Loucy (cell line): Measurements from ENCODE around the gene SYAP1.
"Not testable (repeated sequence)": the region's sequence is repeated elsewhere in the genome, so short reads cannot be mapped to it uniquely, and the experiment has no call there.

Source experiments
- H2AFZ ChIP-seq: fragments of 200-600 bp; sonication (generic); 2 replicates; pipeline ENCODE4 v1.6.0; 2016; ENCODE audit warnings: antibody characterized with exemption, mild to moderate bottlenecking, low read length, moderate library complexity
- H3F3A ChIP-seq: fragments of 200-600 bp; 2 replicates; pipeline ENCODE4 v1.6.0; 2016; ENCODE audit warnings: antibody characterized with exemption, low read depth, mild to moderate bottlenecking
- H3K27me3 ChIP-seq: fragments of 200-600 bp; sonication (generic); 2 replicates; pipeline ENCODE4 v1.6.1; 2014; ENCODE audit warnings: low read length, mild to moderate bottlenecking; ENCODE audit not compliant: insufficient read depth, poor library complexity, severe bottlenecking
- H3K36me3 ChIP-seq: fragments of 200-600 bp; sonication (generic); 2 replicates; pipeline ENCODE4 v1.6.1; 2016; ENCODE audit warnings: low read length; ENCODE audit not compliant: insufficient read depth
- H3K4me1 ChIP-seq: fragments of 200-600 bp; sonication (generic); 2 replicates; pipeline ENCODE4 v1.5.1; 2014; ENCODE audit warnings: low read length, mild to moderate bottlenecking; ENCODE audit not compliant: insufficient read depth, poor library complexity, severe bottlenecking
- H3K4me2 ChIP-seq: fragments of 200-600 bp; sonication (generic); 2 replicates; pipeline ENCODE4 v1.6.0; 2014; ENCODE audit warnings: antibody characterized with exemption, low read length, low read depth, mild to moderate bottlenecking; ENCODE audit not compliant: poor library complexity, severe bottlenecking
- H3K4me3 ChIP-seq: fragments of 200-600 bp; sonication (generic); 2 replicates; pipeline ENCODE4 v1.5.1; 2014; ENCODE audit warnings: low read length, mild to moderate bottlenecking, mixed read lengths; ENCODE audit not compliant: poor library complexity, severe bottlenecking
- H3K79me2 ChIP-seq: fragments of 200-600 bp; sonication (generic); 2 replicates; pipeline ENCODE4 v1.6.1; 2014; ENCODE audit warnings: low read length; ENCODE audit not compliant: insufficient read depth
- H3K9ac ChIP-seq: fragments of 200-600 bp; sonication (generic); 2 replicates; pipeline ENCODE4 v1.6.0; 2014; ENCODE audit warnings: mild to moderate bottlenecking, low read depth, low read length, moderate library complexity; ENCODE audit not compliant: poor library complexity, severe bottlenecking
- H3K9me2 ChIP-seq: fragments of 200-600 bp; sonication (generic); replicated peaks from 2 replicates; pipeline ENCODE4 v1.6.1; 2016; ENCODE audit warnings: low read depth, low read length, mixed read lengths
- H3K9me3 ChIP-seq: fragments of 200-600 bp; sonication (generic); 2 replicates; pipeline ENCODE4 v1.6.1; 2014; ENCODE audit warnings: mild to moderate bottlenecking, antibody characterized with exemption, low read length, low read depth; ENCODE audit not compliant: insufficient read depth
- H4K20me1 ChIP-seq: fragments of 200-600 bp; sonication (generic); 2 replicates; pipeline ENCODE4 v1.6.0; 2014; ENCODE audit warnings: antibody characterized with exemption, low read length, mild to moderate bottlenecking; ENCODE audit not compliant: insufficient read depth, poor library complexity, severe bottlenecking
- EZH2phosphoT487 ChIP-seq: fragments of 200-600 bp; IDR thresholded peaks from 2 replicates; pipeline ENCODE4 v1.6.1; 2018; ENCODE audit warnings: antibody characterized with exemption, mild to moderate bottlenecking, moderate library complexity, borderline replicate concordance
- TF ChIP-seq, protein P1 (sequence below): fragments of 200-600 bp; sonication (generic); conservative IDR thresholded peaks from 2 replicates; pipeline ENCODE4 v1.5.1; 2014; ENCODE audit warnings: mild to moderate bottlenecking, antibody characterized with exemption, low read length

SYAP1 gene

DNA sequence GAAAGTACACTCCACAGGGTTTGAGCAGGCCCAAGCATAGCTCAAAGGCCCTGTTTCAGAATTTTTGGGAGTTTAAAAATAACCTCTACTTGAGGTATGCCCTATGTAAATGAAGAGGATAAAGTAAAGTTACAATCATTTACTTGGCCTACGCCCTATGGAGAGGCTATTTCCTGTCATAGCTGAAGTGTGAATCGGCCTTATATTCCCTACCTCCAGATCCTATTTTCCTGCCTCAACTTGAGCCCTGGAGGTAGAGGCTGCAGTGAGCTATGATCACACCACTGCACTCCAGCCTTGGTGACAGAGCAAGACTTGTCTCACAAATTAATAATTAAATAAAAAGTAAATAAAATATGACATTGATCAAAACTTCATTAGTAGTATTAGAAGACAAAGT is 55.3 kb downstream of the SYAP1 start:
- Histone ChIP-seq H3K9me2 (no peaks in the 10 kb centered on the region), H3K9ac (no peak overlapping the region), H3K9me3 (no peaks in the 10 kb centered on the region), H3K79me2 (no peaks in the 10 kb centered on the region), H3K4me2 (no peak overlapping the region), H3K4me3 (no peak overlapping the region), H3K27me3 (no peaks in the 10 kb centered on the region), H2AFZ (no peak overlapping the region), H3F3A (no peaks in the 10 kb centered on the region), H4K20me1 (no peaks in the 10 kb centered on the region), H3K4me1 (no peaks in the 10 kb centered on the region), H3K36me3 (no peaks in the 10 kb centered on the region)
- no peak for TF ChIP-seq EZH2phosphoT487
- TF ChIP-seq, protein P1, sequence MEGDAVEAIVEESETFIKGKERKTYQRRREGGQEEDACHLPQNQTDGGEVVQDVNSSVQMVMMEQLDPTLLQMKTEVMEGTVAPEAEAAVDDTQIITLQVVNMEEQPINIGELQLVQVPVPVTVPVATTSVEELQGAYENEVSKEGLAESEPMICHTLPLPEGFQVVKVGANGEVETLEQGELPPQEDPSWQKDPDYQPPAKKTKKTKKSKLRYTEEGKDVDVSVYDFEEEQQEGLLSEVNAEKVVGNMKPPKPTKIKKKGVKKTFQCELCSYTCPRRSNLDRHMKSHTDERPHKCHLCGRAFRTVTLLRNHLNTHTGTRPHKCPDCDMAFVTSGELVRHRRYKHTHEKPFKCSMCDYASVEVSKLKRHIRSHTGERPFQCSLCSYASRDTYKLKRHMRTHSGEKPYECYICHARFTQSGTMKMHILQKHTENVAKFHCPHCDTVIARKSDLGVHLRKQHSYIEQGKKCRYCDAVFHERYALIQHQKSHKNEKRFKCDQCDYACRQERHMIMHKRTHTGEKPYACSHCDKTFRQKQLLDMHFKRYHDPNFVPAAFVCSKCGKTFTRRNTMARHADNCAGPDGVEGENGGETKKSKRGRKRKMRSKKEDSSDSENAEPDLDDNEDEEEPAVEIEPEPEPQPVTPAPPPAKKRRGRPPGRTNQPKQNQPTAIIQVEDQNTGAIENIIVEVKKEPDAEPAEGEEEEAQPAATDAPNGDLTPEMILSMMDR, result no peak

DNA sequence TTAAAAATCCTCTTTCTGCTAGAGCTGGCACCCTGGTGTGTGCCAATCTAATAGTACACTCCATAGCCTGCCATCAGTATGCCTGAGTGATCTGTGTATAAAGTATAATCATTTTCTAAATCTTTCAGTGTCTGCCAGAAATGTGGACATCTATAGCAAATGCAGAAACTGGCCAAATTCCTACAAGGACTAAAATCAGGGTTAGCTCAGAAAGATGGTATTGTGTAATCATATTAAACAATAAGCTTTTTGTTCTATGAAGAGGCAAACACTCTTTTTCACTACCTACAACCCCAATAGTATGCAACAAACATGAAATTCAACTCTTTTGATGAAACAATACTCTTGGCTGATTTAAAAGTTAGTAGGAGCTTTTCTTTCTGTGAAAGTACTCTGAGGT is 59.1 kb downstream of the SYAP1 start:
- no peak overlapping the region for H3K4me3 ChIP-seq

DNA sequence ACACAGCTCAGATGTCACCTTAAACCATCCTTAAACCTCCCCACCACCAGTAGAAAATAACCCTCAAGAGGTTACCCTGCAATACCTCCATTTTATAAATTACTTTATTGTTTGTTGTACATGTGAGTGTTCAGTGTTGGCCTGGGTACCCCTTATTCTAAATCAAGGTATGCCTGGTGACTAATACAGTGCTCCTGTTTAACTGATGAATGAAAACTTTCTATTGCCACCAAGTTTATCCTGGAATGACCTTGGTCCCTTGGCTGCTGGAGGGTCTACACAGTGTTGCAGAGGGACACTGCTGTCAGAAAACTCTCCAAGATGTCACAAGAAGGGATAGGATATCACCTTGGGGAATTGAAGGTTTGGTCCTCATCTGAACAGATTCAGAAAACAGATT is 59.6 kb downstream of the SYAP1 start:
- TF ChIP-seq, protein P1, result no peak
- no peak for TF ChIP-seq EZH2phosphoT487
- Histone ChIP-seq H3K9me3 (no peaks in the 10 kb centered on the region), H4K20me1 (no peaks in the 10 kb centered on the region), H3K4me2 (no peak overlapping the region), H3F3A (no peaks in the 10 kb centered on the region), H3K4me1 (no peaks in the 10 kb centered on the region), H3K27me3 (no peaks in the 10 kb centered on the region), H3K4me3 (no peak overlapping the region), H3K36me3 (no peaks in the 10 kb centered on the region), H2AFZ (no peak overlapping the region), H3K9ac (no peak overlapping the region), H3K79me2 (no peaks in the 10 kb centered on the region), H3K9me2 (no peaks in the 10 kb centered on the region)

More for the DNA sequence above, 59.1 kb downstream of the SYAP1 start:
- Histone ChIP-seq H3K9me2 (no peaks in the 10 kb centered on the region), H3K27me3 (no peaks in the 10 kb centered on the region), H3K79me2 (no peaks in the 10 kb centered on the region), H3K4me1 (no peaks in the 10 kb centered on the region), H3K4me2 (no peak overlapping the region), H3K36me3 (no peaks in the 10 kb centered on the region), H3F3A (no peaks in the 10 kb centered on the region), H2AFZ (no peak overlapping the region), H4K20me1 (no peaks in the 10 kb centered on the region), H3K9me3 (no peaks in the 10 kb centered on the region), H3K9ac (no peak overlapping the region)
- TF ChIP-seq, protein P1, result no peak
- no peak for TF ChIP-seq EZH2phosphoT487

DNA sequence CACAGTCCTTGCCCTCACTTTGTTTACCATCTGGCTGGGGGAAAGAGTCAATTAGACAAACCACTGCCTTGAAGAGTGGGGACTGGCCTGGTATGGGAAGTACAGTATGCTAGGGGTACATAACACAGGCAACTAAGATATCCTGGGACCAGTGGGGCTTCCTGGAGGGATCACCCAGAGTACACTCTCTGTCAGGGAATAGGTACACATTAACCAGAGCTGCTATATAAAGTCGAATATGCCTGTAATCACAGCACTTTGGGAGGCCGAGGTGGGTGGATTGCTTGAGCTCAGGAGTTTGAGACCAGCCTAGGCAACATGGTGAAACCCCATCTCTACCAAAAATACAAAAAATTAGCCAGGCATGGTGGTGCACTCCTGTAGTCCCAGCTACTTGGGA is 60.4 kb downstream of the SYAP1 start:
- not testable (repeated sequence) for H3F3A ChIP-seq, H3K9me2 ChIP-seq, H3K4me1 ChIP-seq, H3K4me2 ChIP-seq, H3K9me3 ChIP-seq, H3K4me3 ChIP-seq, H3K9ac ChIP-seq, H3K27me3 ChIP-seq, H3K36me3 ChIP-seq, H2AFZ ChIP-seq, H4K20me1 ChIP-seq, H3K79me2 ChIP-seq
